ENCODE results near the gene TGM3. TPM values are rescaled to one million over a fixed set of nuclear protein-coding genes. Genes with fewer than 3 reads are reported as not detected.

Gene TGM3
- polyA plus RNA-seq, 3 donors, result not detected

GRCh38 chr20:2307136-2307535 lies 11.3 kb downstream of the TGM3 start:
- H3K4me3 ChIP-seq (replicated peaks in 1 of 3; ENCODE audit: low read depth in 2 of 3, low read length in 3 of 3), result no peak overlapping the region
- H3K27ac Mint-ChIP-seq, result peak overlapping the region in 1 of 7 donors; percentile 20
- intact Hi-C loops (cut with micrococcal nuclease), result loop anchor here in 1 of 2 donors (5.0 kb wide), 1 partner anchor 40 kb away; no protein-coding TSS in a partner anchor

DNA sequence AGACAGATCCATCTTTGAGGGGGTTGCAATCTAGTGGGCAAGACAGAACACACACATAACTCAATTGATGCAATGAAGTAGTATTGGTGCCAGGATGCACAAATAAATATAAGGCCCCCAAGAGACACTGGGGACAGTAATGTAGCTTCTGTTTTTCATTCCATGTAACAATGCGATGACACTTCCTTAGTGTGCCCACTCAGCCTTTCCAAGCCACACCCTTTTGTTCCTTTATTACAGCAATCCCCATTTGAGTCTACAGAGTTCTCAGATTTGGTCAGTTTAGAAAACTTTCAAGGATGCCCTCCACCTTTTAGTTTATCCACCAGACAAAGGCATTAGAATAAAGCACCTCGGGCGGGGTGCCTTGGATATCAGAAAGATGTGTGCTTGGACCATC lies 15.5 kb downstream of the TGM3 start:
- Histone ChIP-seq H3K9me3 (replicated peaks in 1 of 2; ENCODE audit: control insufficient read depth in 1 of 2, insufficient read depth in 1 of 2, low read length in 2 of 2) (no peaks in the 10 kb centered on the region), H3K27me3 (ENCODE audit: control insufficient read depth in 2 of 2, insufficient read depth in 2 of 2, low read length in 2 of 2) (no peaks in the 10 kb centered on the region), H3K36me3 (replicated peaks in 1 of 2; ENCODE audit: control insufficient read depth in 1 of 2, insufficient read depth in 2 of 2, low read length in 2 of 2) (no peaks in the 10 kb centered on the region), H3K79me2 (ENCODE audit: insufficient read depth, low read length) (no peaks in the 10 kb centered on the region), H3K4me3 (replicated peaks in 1 of 3; ENCODE audit: low read depth in 2 of 3, low read length in 3 of 3) (peak overlapping the region in 1 of 3 experiments; percentile 12), H3K4me1 (ENCODE audit: control insufficient read depth in 1 of 2, insufficient read depth in 2 of 2, low read length in 2 of 2) (peaks cover 63 to 73% of the 10 kb centered on the region in 2 donors), H2AFZ (ENCODE audit: insufficient read depth, low read depth, low read length, poor library complexity, severe bottlenecking) (no peak overlapping the region), H3K27ac (ENCODE audit: low read depth in 1 of 2, low read length in 2 of 2) (peak overlapping the region in 1 of 2 donors; percentile 61), H4K20me1 (ENCODE audit: insufficient read depth, low read length) (no peaks in the 10 kb centered on the region), H3K9ac (ENCODE audit: insufficient read depth, low read length, poor library complexity, severe bottlenecking) (no peak overlapping the region), H3K4me2 (replicated peaks; ENCODE audit: extremely low read depth, low read length, poor library complexity, severe bottlenecking) (peak overlapping the region; percentile 34)
- H3K27me3 Mint-ChIP-seq (ENCODE audit: low read depth in 3 of 3), result peaks cover 0 to 3% (median 1%) of the 10 kb centered on the region in 3 donors
- H3K4me3 Mint-ChIP-seq, result peak overlapping the region in 1 of 2 donors; percentile 69
- peak overlapping the region; percentile 4 to 99 (median 84) for H3K27ac Mint-ChIP-seq
- peaks cover 66% of the 10 kb centered on the region for H3K4me1 Mint-ChIP-seq
- peak in 2 of 3 donors; percentile 58 to 68 for DNase-seq
- 0% methylated on average over 1 of the region's 3 CpGs for WGBS (ENCODE audit: insufficient coverage)
- H3K36me3 Mint-ChIP-seq, result peaks cover 0 to 2% of the 10 kb centered on the region in 2 donors
- TF ChIP-seq, protein P1, sequence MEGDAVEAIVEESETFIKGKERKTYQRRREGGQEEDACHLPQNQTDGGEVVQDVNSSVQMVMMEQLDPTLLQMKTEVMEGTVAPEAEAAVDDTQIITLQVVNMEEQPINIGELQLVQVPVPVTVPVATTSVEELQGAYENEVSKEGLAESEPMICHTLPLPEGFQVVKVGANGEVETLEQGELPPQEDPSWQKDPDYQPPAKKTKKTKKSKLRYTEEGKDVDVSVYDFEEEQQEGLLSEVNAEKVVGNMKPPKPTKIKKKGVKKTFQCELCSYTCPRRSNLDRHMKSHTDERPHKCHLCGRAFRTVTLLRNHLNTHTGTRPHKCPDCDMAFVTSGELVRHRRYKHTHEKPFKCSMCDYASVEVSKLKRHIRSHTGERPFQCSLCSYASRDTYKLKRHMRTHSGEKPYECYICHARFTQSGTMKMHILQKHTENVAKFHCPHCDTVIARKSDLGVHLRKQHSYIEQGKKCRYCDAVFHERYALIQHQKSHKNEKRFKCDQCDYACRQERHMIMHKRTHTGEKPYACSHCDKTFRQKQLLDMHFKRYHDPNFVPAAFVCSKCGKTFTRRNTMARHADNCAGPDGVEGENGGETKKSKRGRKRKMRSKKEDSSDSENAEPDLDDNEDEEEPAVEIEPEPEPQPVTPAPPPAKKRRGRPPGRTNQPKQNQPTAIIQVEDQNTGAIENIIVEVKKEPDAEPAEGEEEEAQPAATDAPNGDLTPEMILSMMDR (IDR thresholded peaks at IDR 0.05), result no peak
- H3K9me3 Mint-ChIP-seq, result peaks cover 0 to 3% (median 0%) of the 10 kb centered on the region in 7 donors
- intact Hi-C loops (cut with micrococcal nuclease), result no loop called here

More at GRCh38 chr20:2307136-2307535, 11.3 kb downstream of the TGM3 start:
- Mint-ChIP-seq H3K27me3 (ENCODE audit: low read depth in 3 of 3) (peaks cover 2 to 4% (median 3%) of the 10 kb centered on the region in 3 donors), H3K4me3 (no peak overlapping the region), H3K36me3 (no peaks in the 10 kb centered on the region), H3K9me3 (no peaks in the 10 kb centered on the region), H3K4me1 (peaks cover 39% of the 10 kb centered on the region)
- Histone ChIP-seq H3K27me3 (ENCODE audit: control insufficient read depth in 2 of 2, insufficient read depth in 2 of 2, low read length in 2 of 2) (no peaks in the 10 kb centered on the region), H3K4me2 (replicated peaks; ENCODE audit: extremely low read depth, low read length, poor library complexity, severe bottlenecking) (no peak overlapping the region), H3K36me3 (replicated peaks in 1 of 2; ENCODE audit: control insufficient read depth in 1 of 2, insufficient read depth in 2 of 2, low read length in 2 of 2) (no peaks in the 10 kb centered on the region), H2AFZ (ENCODE audit: insufficient read depth, low read depth, low read length, poor library complexity, severe bottlenecking) (no peak overlapping the region), H3K79me2 (ENCODE audit: insufficient read depth, low read length) (no peaks in the 10 kb centered on the region), H3K9me3 (replicated peaks in 1 of 2; ENCODE audit: control insufficient read depth in 1 of 2, insufficient read depth in 1 of 2, low read length in 2 of 2) (no peaks in the 10 kb centered on the region), H3K27ac (ENCODE audit: low read depth in 1 of 2, low read length in 2 of 2) (no peak overlapping the region), H3K9ac (ENCODE audit: insufficient read depth, low read length, poor library complexity, severe bottlenecking) (no peak overlapping the region), H3K4me1 (ENCODE audit: control insufficient read depth in 1 of 2, insufficient read depth in 2 of 2, low read length in 2 of 2) (peaks cover 30 to 38% of the 10 kb centered on the region in 2 donors), H4K20me1 (ENCODE audit: insufficient read depth, low read length) (no peaks in the 10 kb centered on the region)
- no peak for DNase-seq
- 98% methylated on average over 4 of the region's 4 CpGs for WGBS (ENCODE audit: insufficient coverage)
- TF ChIP-seq, protein P1 (IDR thresholded peaks at IDR 0.05), result no peak

Measured in CD14-positive monocyte (primary cell).